C4-2B (cell line): ENCODE results near the gene WWOX.

ENCODE experiments used
- CTCF ChIP-seq: fragments of 450-650 bp; conservative IDR thresholded peaks from 2 replicates; pipeline ENCODE4 v1.5.1; 2017; ENCODE audit warnings: mild to moderate bottlenecking
- ZFX ChIP-seq: fragments of 450-650 bp; IDR thresholded peaks from 2 replicates; pipeline ENCODE4 v1.6.1; 2017

GRCh38 chr16:78817200-78817739 lies 717.8 kb downstream of the WWOX start:
- TF ChIP-seq CTCF (no peak), ZFX (no peak)
